HL-60 (cell line): ENCODE data around the gene REXO5.

Source experiments
- DNase-seq, 2 experiments: peaks; one replicate each; pipeline ENCODE4 v3.0.0-alpha.2; 2010 to 2020; ENCODE audit warnings: low read depth in 1 of 2, low spot score in 1 of 2
- H3K27ac ChIP-seq: fragments of 250-450 bp; sonication (Bioruptor Pico); replicated peaks from 2 replicates; pipeline ENCODE4 v1.5.1; 2020; ENCODE audit warnings: mild to moderate bottlenecking, moderate library complexity
- H3K27me3 ChIP-seq: fragments of 250-450 bp; sonication (Bioruptor Pico); 2 replicates; pipeline ENCODE4 v1.5.1; 2021; ENCODE audit warnings: mild to moderate bottlenecking, moderate library complexity; ENCODE audit not compliant: insufficient read depth, poor library complexity, severe bottlenecking
- H3K4me3 ChIP-seq: replicated peaks from 2 replicates; pipeline ENCODE4 v1.5.1; 2011; ENCODE audit warnings: mild to moderate bottlenecking, control low read depth, low read length; ENCODE audit not compliant: insufficient read depth
- CTCF ChIP-seq: IDR thresholded peaks from one replicate; pipeline ENCODE4 v1.5.1; 2011; ENCODE audit warnings: low read length, control low read depth, inconsistent platforms; ENCODE audit not compliant: insufficient read depth
- GABPA ChIP-seq: IDR thresholded peaks from 2 replicates; pipeline ENCODE4 v1.6.1; 2012; ENCODE audit warnings: low read depth
- POLR2AphosphoS5 ChIP-seq: IDR thresholded peaks from 2 replicates; pipeline ENCODE4 v1.6.1; 2012; ENCODE audit warnings: low read depth
- REST ChIP-seq: IDR thresholded peaks from 2 replicates; pipeline ENCODE4 v1.6.1; 2012; ENCODE audit warnings: low read depth; ENCODE audit not compliant: insufficient replicate concordance
- SPI1 ChIP-seq: IDR thresholded peaks from 2 replicates; pipeline ENCODE4 v1.6.1; 2012; ENCODE audit warnings: low read depth, mild to moderate bottlenecking, borderline replicate concordance

Gene REXO5

GRCh38 chr16:20889625-20890275 lies 83.4 kb downstream of the REXO5 start:
- no peak for DNase-seq
- H3K27me3 ChIP-seq, result no peaks in the 10 kb centered on the region
- no peak for TF ChIP-seq CTCF
- no peak for TF ChIP-seq REST
- TF ChIP-seq GABPA, result no peak
- no peak for TF ChIP-seq SPI1
- no peak for TF ChIP-seq POLR2AphosphoS5
- no peak overlapping the region for H3K4me3 ChIP-seq
- no peak overlapping the region for H3K27ac ChIP-seq

- Histone ChIP-seq H3K27me3 (no peaks in the 10 kb centered on the region), H3K27ac (no peak overlapping the region), H3K4me3 (no peak overlapping the region)
- no peak for DNase-seq
- no peak for TF ChIP-seq CTCF
- no peak for TF ChIP-seq SPI1
- no peak for TF ChIP-seq POLR2AphosphoS5
- TF ChIP-seq REST, result no peak
- TF ChIP-seq GABPA, result no peak
Observed at GRCh38 chr16:20894388-20894787, 88.1 kb downstream of the REXO5 start.

- no peaks in the 10 kb centered on the region for H3K27me3 ChIP-seq
- H3K4me3 ChIP-seq, result no peak overlapping the region
- no peak for DNase-seq
- TF ChIP-seq REST, result no peak
- TF ChIP-seq SPI1, result no peak
- no peak for TF ChIP-seq POLR2AphosphoS5
- no peak for TF ChIP-seq GABPA
- TF ChIP-seq CTCF, result no peak
- no peak overlapping the region for H3K27ac ChIP-seq
Observed at GRCh38 chr16:20897253-20897897, 91.0 kb downstream of the REXO5 start.
